Stimulated activated CD8-positive, alpha-beta memory T cell treated with anti-CD3 and anti-CD28 coated beads, Interleukin-7, amount 100 ng/mL, for 1 hour (primary cell): ENCODE results near the gene UBTF.

ENCODE experiments used
- DNase-seq, 2 donors: peaks; one replicate each; pipeline ENCODE4 v3.0.0-alpha.2; 2020; ENCODE audit warnings: low read depth in 2 of 2

UBTF gene

GRCh38 chr17:44197980-44198720, 21.3 kb downstream of the UBTF start:
- DNase-seq, result no peak

- DNase-seq, result no peak
Observed at GRCh38 chr17:44197107-44197506, 22.4 kb downstream of the UBTF start.

DNA sequence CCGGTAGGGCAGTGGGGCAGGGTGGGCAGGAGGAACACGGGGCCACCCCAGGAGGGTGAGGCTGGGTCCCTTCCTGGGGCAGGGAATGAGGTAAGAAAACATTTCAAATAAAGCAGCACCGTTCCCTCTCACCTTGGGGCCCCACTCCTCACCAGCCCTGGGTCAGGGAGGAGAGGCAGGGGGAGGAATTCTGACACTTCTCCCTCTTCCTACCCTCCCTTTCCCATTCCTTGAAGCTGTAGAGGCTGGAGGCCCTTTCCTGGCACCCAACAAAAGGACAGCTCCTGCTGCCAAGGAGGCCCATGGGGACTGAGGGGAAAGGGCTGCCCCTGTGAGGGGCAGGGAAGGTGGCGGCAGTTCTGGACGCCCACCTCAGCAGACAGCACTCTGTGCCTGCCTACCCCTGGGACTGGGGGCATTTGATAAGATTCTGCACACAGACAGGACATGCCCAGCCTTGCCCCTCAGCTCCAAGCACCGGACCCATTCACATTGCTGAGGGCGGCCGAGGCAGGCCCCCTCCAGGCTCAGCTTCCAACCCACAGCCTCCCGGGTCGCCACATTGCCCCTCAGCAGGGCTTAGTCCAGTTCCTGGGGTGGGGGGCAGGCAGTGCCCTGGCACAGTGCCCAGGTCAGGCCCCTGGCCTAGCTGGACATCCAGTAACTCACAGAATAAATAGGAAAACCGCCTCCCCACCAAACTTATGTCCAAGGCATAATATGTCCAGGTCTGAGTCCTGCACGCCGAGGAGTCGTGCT, 26.0 kb downstream of the UBTF start:
- DNase-seq, result no peak

GRCh38 chr17:44192750-44193149, 26.7 kb downstream of the UBTF start:
- no peak for DNase-seq

DNA sequence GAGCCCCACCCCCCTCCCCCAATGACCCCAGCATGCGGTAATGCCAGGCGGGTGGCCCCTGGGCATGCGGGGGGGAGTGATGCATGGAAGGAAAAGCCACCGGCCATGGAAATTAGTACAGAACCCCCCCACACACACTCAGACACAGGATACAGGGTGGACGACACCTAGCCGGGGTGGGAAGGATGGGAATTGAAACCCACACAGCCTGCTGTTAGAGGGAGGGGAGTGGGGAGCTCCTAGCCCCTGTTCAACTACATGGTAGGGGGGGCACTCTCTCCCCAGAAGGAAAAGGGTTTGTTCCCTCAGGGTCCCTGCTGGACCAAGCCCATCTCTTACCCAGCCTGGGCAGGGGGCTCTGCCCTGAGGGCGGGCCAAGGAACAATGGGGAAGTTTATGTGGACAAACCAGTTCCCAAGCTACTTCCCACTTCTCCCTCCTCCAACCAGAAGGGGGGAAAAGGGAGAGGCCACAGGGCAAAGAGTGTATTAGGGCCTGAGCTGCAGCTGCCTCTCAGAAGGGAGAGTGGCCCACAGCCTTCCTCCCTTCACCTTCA, 27.5 kb downstream of the UBTF start:
- no peak for DNase-seq

DNA sequence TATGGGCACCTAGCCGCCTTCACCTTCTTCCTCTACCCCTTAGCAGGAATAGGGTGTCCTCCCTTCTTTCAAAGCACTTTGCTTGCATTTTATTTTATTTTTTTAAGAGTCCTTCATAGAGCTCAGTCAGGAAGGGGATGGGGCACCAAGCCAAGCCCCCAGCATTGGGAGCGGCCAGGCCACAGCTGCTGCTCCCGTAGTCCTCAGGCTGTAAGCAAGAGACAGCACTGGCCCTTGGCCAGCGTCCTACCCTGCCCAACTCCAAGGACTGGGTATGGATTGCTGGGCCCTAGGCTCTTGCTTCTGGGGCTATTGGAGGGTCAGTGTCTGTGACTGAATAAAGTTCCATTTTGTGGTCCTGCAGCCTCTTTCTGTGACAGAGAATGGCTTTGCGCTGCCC, 28.1 kb downstream of the UBTF start:
- no peak for DNase-seq

GRCh38 chr17:44190481-44190880, 29.0 kb downstream of the UBTF start:
- no peak for DNase-seq

DNA sequence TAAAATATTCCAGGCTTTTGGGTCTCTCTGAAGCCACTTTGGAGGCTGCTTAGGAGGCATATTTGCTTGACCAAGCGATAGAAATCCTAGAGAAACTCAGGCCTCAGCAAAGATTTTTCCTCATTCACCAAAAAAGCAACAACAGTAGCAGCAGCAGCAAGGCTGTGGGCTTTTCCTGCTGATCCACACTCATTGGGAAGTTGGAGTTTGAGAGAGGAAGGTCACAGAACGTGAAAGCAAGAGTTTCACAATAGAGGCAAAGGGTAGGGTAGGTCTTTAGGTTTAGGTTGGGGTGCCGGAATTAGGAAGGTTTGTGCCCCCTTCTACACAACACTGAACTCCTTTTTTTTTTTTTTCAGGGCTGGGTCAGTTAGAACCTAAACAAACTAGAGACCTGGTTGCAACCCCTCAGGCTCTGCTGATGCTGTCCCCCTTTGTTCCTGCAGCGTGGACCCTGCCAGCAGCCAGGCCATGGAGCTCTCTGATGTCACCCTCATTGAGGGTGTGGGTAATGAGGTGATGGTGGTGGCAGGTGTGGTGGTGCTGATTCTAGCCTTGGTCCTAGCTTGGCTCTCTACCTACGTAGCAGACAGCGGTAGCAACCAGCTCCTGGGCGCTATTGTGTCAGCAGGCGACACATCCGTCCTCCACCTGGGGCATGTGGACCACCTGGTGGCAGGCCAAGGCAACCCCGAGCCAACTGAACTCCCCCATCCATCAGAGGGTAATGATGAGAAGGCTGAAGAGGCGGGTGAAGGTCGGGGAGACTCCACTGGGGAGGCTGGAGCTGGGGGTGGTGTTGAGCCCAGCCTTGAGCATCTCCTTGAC, 30.7 kb downstream of the UBTF start:
- no peak for DNase-seq

DNA sequence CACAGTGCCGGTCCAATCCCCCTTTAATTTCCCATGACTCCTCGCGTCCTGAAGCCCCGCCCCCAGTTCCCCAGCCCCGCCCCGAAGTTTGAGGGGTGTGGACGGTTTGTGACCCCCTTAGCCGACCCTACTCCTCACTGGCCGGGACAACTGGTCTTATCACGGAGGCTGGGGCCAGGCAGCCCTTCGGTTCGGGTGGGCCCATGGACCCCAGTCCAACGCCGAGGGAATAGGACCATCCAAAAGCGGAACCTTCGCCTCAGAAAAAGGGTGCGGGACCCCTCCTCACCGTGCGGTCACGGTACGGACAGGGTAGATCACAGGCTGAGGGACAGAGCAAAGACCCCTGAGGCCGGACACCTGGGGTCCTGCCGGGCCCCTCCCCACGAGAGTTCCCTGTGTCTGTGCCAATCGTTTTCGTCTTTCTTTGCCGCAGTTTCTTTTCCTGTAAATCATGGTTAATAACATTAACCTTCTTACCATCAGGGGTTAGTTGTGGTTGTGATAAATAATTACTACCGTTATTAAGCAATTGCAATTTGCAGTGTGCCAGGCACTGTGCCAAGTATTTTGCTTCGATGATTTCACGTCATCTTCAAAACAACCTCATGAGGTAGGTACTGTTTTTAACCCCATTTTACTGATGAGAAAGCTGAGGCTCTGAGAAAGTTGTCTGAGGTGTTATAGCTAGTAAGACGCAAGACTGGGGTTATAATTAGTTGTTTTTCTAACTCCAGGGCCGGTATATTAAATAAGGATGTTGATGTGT, 32.2 kb downstream of the UBTF start:
- no peak for DNase-seq

DNA sequence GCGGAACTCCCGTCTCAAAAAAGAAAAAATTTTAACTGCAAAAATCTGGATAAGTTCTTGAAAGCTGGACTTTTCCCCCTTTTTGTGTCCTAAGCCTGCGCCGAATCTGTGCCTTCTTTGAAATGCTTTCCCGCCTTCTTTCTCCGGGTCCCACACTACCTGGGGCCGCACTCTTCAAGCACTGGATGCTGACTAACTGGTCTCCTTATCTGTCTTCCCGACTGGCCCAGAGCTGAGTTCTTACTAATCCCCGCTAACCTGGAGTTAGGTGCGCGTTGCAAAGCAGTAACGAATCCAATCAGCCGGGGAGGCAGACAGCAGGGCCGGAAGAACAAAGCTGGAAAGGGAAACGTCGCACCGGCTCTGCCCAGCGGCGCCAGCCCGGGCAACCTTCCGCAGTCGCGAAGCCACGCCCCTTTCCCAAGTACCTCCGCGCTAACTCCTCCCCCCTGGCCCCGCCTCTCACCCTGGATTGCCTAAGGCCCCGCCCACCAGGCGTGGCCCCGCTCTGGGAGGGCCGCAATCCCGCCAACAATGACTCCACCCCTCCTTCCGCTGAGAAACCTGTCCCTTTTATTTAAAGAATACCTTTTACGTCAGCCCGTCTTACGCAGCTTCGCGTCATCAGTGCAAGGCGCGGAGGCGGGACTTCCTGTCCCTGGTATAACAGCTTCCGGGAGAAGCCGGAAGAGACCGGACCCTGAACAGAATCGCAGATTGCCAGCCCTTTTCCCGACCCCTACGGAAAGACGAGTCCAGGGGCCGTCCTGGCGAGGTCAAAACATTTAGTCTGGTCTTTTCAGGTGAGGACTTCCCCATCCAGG, 33.0 kb downstream of the UBTF start, which contains the start of gene TMUB2:
TSS of gene TMUB2 (plus strand) at position 666 of the 824 bp plus-strand sequence. CDS start 737 bp downstream, outside the sequence.
- peak; percentile 99 for DNase-seq

GRCh38 chr17:44184212-44184810, 35.2 kb downstream of the UBTF start:
- no peak for DNase-seq

DNA sequence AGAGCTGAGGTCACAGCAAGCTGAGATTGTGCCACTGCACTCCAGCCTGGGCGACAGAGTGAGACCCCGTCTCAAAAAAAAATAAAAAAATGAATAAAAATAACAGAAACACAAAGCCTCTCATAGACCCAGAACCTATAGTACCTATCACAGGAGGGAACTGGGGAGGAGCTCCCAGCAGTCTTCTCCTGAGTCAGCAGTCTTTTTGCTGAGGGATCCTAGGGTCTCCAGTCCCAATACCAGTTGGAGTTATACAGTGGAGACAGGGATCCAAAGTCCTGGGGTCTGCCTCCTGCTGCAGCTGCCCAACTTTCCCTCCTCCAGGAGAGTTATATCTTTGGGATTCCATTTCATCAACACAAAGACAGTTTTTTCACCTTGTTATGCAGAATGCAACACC, 36.5 kb downstream of the UBTF start:
- no peak for DNase-seq

- DNase-seq, result no peak
Observed at GRCh38 chr17:44178133-44178532, 41.3 kb downstream of the UBTF start.

- no peak for DNase-seq
Observed at GRCh38 chr17:44177640-44178039, 41.8 kb downstream of the UBTF start.

DNA sequence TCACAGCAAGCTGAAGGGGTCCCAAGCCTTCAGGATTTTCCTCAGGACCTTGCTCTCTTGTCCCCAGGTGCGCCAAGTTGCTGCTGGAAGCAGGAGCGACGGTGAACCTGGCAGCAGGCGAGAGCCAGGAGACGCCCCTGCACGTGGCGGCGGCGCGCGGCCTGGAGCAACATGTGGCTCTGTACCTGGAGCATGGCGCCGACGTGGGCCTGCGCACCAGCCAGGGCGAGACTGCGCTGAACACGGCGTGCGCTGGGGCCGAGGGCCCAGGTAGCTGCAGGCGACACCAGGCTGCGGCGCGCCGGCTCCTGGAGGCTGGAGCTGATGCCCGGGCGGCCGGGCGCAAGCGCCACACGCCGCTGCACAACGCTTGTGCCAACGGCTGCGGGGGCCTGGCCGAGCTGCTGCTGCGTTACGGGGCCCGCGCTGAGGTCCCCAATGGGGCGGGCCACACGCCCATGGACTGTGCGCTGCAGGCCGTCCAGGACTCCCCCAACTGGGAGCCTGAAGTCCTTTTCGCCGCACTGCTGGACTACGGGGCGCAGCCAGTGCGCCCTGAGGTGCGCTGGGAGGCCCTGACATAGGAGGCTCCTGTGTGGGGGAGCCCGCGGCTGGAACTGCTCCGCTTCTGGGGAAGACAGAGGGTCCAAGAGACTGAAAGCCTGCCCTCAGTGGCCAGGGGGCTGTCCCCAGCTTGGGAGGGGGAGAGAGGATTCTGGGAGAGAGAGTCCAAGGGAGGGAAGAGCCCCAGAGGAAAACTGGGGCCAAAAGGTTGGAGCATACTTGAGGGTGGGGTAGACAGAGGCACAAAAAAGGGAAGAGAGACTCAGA, 42.6 kb downstream of the UBTF start:
- DNase-seq, result no peak

DNA sequence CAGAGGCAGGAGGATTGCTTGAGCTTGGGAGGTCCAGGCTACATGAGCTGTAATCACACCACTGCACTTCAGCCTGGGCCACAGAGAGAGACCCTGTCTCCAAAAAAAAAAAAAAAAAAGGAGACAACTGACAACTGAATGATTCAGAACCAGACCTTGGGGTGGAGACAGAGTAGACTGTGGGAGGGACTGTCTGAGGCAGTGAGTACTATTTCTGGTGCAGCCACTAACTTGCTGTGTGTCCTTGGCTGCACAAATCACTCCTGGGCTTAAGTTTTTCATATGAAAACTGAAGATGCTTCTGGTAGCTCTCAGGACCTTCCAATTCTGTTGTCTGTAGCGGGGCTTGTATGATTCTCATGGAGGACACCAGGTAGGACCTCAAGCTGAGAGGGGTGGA, 43.2 kb downstream of the UBTF start:
- no peak for DNase-seq

DNA sequence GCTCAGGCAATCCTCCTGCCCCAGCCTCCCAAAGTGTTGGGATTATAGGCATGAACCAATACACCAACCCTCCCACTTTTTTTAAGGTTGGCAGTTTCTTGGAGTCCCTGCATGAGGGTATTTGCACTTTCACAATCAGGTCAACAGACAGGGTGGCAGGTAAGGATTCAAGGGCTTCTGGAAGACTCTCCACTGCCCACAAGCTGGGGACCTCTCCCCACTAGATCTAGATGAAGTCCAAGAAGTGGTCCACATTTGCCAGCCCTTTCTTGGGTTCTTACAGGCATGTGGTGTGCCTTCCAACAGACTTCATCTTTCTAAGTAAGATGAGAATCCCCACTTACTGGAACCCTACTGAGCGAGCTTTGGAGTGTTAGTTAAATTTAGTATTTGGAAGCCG, 45.0 kb downstream of the UBTF start:
- DNase-seq, result no peak

- no peak for DNase-seq
Observed at GRCh38 chr17:44171931-44172455, 47.5 kb downstream of the UBTF start.
